Naive thymus-derived CD8-positive, alpha-beta T cell (primary cell): Measurements from ENCODE around the gene UCP3. TPM values are rescaled to one million over a fixed set of nuclear protein-coding genes. Genes with fewer than 3 reads are reported as not detected.
A peak's percentile ranks its signal among the peaks of the same experiment; 100 is the strongest.

Experiments used
- ATAC-seq, 2 donors: fragments of 150-1000 bp; cut with Tn5 transposase in 1 of 2; sonication (Bioruptor Pico), chemical (Tn5 transposase) in 1 of 2; 1 replicate in 1 of 2; 2 replicates in 1 of 2; pipeline ENCODE4 v1.10.0; 2021; ENCODE audit warnings: mild to moderate bottlenecking in 2 of 2, moderate library complexity in 2 of 2
- POLR2A ChIA-PET: fragments of 350-600 bp; sonication (Branson Sonifier 250); formaldehyde crosslinking; loops from one replicate; lab custom pipeline; 2021; ENCODE audit warnings: antibody characterized with exemption; lab: Charles Lee
- DNase-seq, 10 donors: peaks; one replicate each; pipeline versions ENCODE4 v3.0.0 to v3.0.0-alpha.2; 2020 to 2022
- H3K27ac Mint-ChIP-seq, 10 donors: one replicate each; pipeline ENCODE4 v1.8.0; 2020 to 2022; ENCODE audit warnings: mild to moderate bottlenecking in 10 of 10, mixed read lengths in 10 of 10, moderate library complexity in 4 of 10, inconsistent platforms in 1 of 10
- H3K27me3 Mint-ChIP-seq, 5 donors: one replicate each; pipeline ENCODE4 v1.8.0; 2021 to 2022; ENCODE audit warnings: mixed read lengths in 5 of 5
- H3K36me3 Mint-ChIP-seq, 3 donors: one replicate each; pipeline ENCODE4 v1.8.0; 2020 to 2022; ENCODE audit warnings: mixed read lengths in 3 of 3, mild to moderate bottlenecking in 2 of 3, inconsistent platforms in 1 of 3
- H3K4me1 Mint-ChIP-seq, 4 donors: one replicate each; pipeline ENCODE4 v1.8.0; 2021 to 2022; ENCODE audit warnings: mixed read lengths in 4 of 4
- H3K4me3 Mint-ChIP-seq, 10 donors: one replicate each; pipeline ENCODE4 v1.8.0; 2020 to 2022; ENCODE audit warnings: mild to moderate bottlenecking in 10 of 10, mixed read lengths in 10 of 10, moderate library complexity in 6 of 10, inconsistent platforms in 1 of 10
- H3K9me3 Mint-ChIP-seq, 9 donors: one replicate each; pipeline ENCODE4 v1.8.0; 2020 to 2022; ENCODE audit warnings: mixed read lengths in 9 of 9, mild to moderate bottlenecking in 3 of 9, inconsistent platforms in 1 of 9, moderate library complexity in 1 of 9
- polyA plus RNA-seq, 3 donors: library from polyadenylated mRNA; unstranded; fragments of 300-500 nt; fragmentation: Illumina TruSeq; gene quantifications; one replicate each; pipeline ENCODE4 v1.2.3, GENCODE V29; 2021
- total RNA-seq, 8 experiments: library from RNA in 2 of 8; stranded (reverse) in 2 of 8; gene quantifications; one replicate each; pipeline ENCODE4 v1.2.3 and lab custom pipeline; 2021 to 2026

UCP3 gene
- total and polyA plus RNA-seq, 5 experiments from 2014 or later: 0.50 to 7.5 (median 3.8) TPM; not detected in 1

- H3K4me1 Mint-ChIP-seq: peaks cover 26 to 59% (median 39%) of the 10 kb centered on the region in 4 donors
- peaks cover 0 to 2% (median 0%) of the 10 kb centered on the region in 9 donors for H3K9me3 Mint-ChIP-seq
- DNase-seq (peak; percentile 86 to 97 (median 92)), ATAC-seq (peak; percentile 70 to 75)
- peak overlapping the region; percentile 95 to 100 (median 99) for H3K4me3 Mint-ChIP-seq
- H3K27me3 Mint-ChIP-seq: no peaks in the 10 kb centered on the region
- POLR2A ChIA-PET: interaction anchor here (0.7 to 24.6 kb wide), 5 partner anchors 15 to 797 kb away, joined by 3 to 1033 read pairs (median 452); partner anchors contain the start of gene UCP3
- H3K36me3 Mint-ChIP-seq: peaks cover 28 to 45% (median 36%) of the 10 kb centered on the region in 3 donors
- H3K27ac Mint-ChIP-seq: peak overlapping the region; percentile 98 to 100 (median 100)
These were observed 25.7 kb downstream of the UCP3 start for GRCh38 chr11:73982990-73983740.

- Mint-ChIP-seq H3K36me3 (peaks cover 28 to 50% (median 39%) of the 10 kb centered on the region in 3 donors), H3K4me1 (peaks cover 26 to 65% (median 45%) of the 10 kb centered on the region in 4 donors), H3K27me3 (no peaks in the 10 kb centered on the region), H3K9me3 (peaks cover 0 to 2% (median 0%) of the 10 kb centered on the region in 9 donors), H3K27ac (peak within 1 kb of the TSS; percentile 98 to 100 (median 100)), H3K4me3 (peak within 1 kb of the TSS; percentile 95 to 100 (median 99))
- DNase-seq (peak in 9 of 10 donors; percentile 76 to 90 (median 80)), ATAC-seq (peak; percentile 55 to 60)
- POLR2A ChIA-PET: interaction anchor here (1.0 to 24.6 kb wide), 5 partner anchors 14 to 67 kb away, joined by 3 to 1033 read pairs (median 452); partner anchors contain the start of gene UCP3
These were observed 26.3 kb downstream of the UCP3 start, which contains the start of gene UCP2 for GRCh38 chr11:73982595-73982989. UCP2 (minus strand) TSS chr11:73982843; CDS start chr11:73978378, 4,465 bp downstream.

GRCh38 chr11:73981051-73981805, 27.7 kb downstream of the UCP3 start:
- POLR2A ChIA-PET: interaction anchor here (0.9 to 24.6 kb wide), 6 partner anchors 13 to 59 kb away, joined by 3 to 1033 read pairs (median 229); partner anchors contain the start of gene UCP3
- H3K27me3 Mint-ChIP-seq: no peaks in the 10 kb centered on the region

GRCh38 chr11:73980001-73980961, 28.6 kb downstream of the UCP3 start:
- DNase-seq: peak; percentile 56 to 96 (median 86)
- ATAC-seq: peak; percentile 59 to 68
- H3K27me3 Mint-ChIP-seq: no peaks in the 10 kb centered on the region
- H3K9me3 Mint-ChIP-seq: peaks cover 0 to 2% (median 0%) of the 10 kb centered on the region in 9 donors
- H3K4me3 Mint-ChIP-seq: peak overlapping the region; percentile 95 to 100 (median 99)
- peak overlapping the region; percentile 96 to 100 (median 100) for H3K27ac Mint-ChIP-seq
- H3K36me3 Mint-ChIP-seq: peaks cover 28 to 74% (median 60%) of the 10 kb centered on the region in 3 donors
- peaks cover 42 to 78% (median 67%) of the 10 kb centered on the region in 4 donors for H3K4me1 Mint-ChIP-seq
- POLR2A ChIA-PET: interaction anchor here (0.8 to 24.6 kb wide), 13 partner anchors 8 to 614 kb away, joined by 3 to 1033 read pairs (median 4); partner anchors contain the start of genes C2CD3, PPME1 and UCP3

More at GRCh38 chr11:73981051-73981805, 27.7 kb downstream of the UCP3 start:
- Mint-ChIP-seq H3K36me3 (peaks cover 28 to 64% (median 52%) of the 10 kb centered on the region in 3 donors), H3K9me3 (peaks cover 0 to 2% (median 0%) of the 10 kb centered on the region in 9 donors), H3K4me3 (peak overlapping the region; percentile 95 to 100 (median 99)), H3K27ac (peak overlapping the region; percentile 96 to 100 (median 100)), H3K4me1 (peaks cover 35 to 74% (median 57%) of the 10 kb centered on the region in 4 donors)
- no peak for DNase-seq
- no peak for ATAC-seq

- Mint-ChIP-seq H3K27me3 (no peaks in the 10 kb centered on the region), H3K4me1 (peaks cover 54 to 82% (median 75%) of the 10 kb centered on the region in 4 donors), H3K9me3 (peaks cover 0 to 2% (median 0%) of the 10 kb centered on the region in 9 donors), H3K36me3 (peaks cover 28 to 89% (median 69%) of the 10 kb centered on the region in 3 donors), H3K27ac (peak overlapping the region; percentile 96 to 100 (median 100)), H3K4me3 (peak overlapping the region; percentile 95 to 100 (median 99))
- ATAC-seq (no peak), DNase-seq (no peak)
- POLR2A ChIA-PET: interaction anchor here (0.8 to 24.6 kb wide), 5 partner anchors 10 to 192 kb away, joined by 3 to 1033 read pairs (median 452); partner anchors contain the start of genes C2CD3, PPME1 and UCP3
These were observed 30.3 kb downstream of the UCP3 start for GRCh38 chr11:73978576-73979086.

- H3K4me3 Mint-ChIP-seq: peak overlapping the region; percentile 95 to 100 (median 99)
- peak overlapping the region; percentile 96 to 100 (median 100) for H3K27ac Mint-ChIP-seq
- H3K4me1 Mint-ChIP-seq: peaks cover 51 to 85% (median 77%) of the 10 kb centered on the region in 4 donors
These were observed 30.9 kb downstream of the UCP3 start for GRCh38 chr11:73977856-73978519.

GRCh38 chr11:73976451-73977151, 32.3 kb downstream of the UCP3 start:
- Mint-ChIP-seq H3K36me3 (peaks cover 16 to 78% (median 64%) of the 10 kb centered on the region in 3 donors), H3K4me1 (peaks cover 52 to 97% (median 89%) of the 10 kb centered on the region in 4 donors), H3K27me3 (no peaks in the 10 kb centered on the region), H3K4me3 (peak overlapping the region; percentile 58 to 100 (median 72)), H3K9me3 (no peaks in the 10 kb centered on the region), H3K27ac (peak overlapping the region; percentile 87 to 100 (median 98))
- DNase-seq (no peak), ATAC-seq (no peak)
- POLR2A ChIA-PET: interaction anchor here (14.0 to 24.6 kb wide), 3 partner anchors 8 to 37 kb away, joined by 452 to 1033 read pairs (median 534); partner anchors contain the start of gene UCP3

More at GRCh38 chr11:73977856-73978519, 30.9 kb downstream of the UCP3 start:
- Mint-ChIP-seq H3K36me3 (peaks cover 27 to 88% (median 69%) of the 10 kb centered on the region in 3 donors), H3K9me3 (peaks cover 0 to 2% (median 0%) of the 10 kb centered on the region in 9 donors), H3K27me3 (no peaks in the 10 kb centered on the region)
- POLR2A ChIA-PET: interaction anchor here (14.0 to 24.6 kb wide), 3 partner anchors 9 to 36 kb away, joined by 452 to 1033 read pairs (median 534); partner anchors contain the start of gene UCP3
- ATAC-seq (no peak), DNase-seq (no peak)

- no peaks in the 10 kb centered on the region for H3K27me3 Mint-ChIP-seq
- peak overlapping the region; percentile 89 to 100 (median 98) for H3K27ac Mint-ChIP-seq
- H3K9me3 Mint-ChIP-seq: no peaks in the 10 kb centered on the region
- ATAC-seq: no peak
- DNase-seq: no peak
- peak overlapping the region; percentile 24 to 95 (median 62) for H3K4me3 Mint-ChIP-seq
- peaks cover 54 to 98% (median 95%) of the 10 kb centered on the region in 4 donors for H3K4me1 Mint-ChIP-seq
- POLR2A ChIA-PET: interaction anchor here (14.0 to 24.6 kb wide), 3 partner anchors 7 to 39 kb away, joined by 452 to 1033 read pairs (median 534); partner anchors contain the start of gene UCP3
- H3K36me3 Mint-ChIP-seq: peaks cover 4 to 66% (median 52%) of the 10 kb centered on the region in 3 donors
These were observed 33.5 kb downstream of the UCP3 start for GRCh38 chr11:73975479-73975757.

GRCh38 chr11:73974604-73975478, 34.0 kb downstream of the UCP3 start:
- peaks cover 4 to 60% (median 46%) of the 10 kb centered on the region in 3 donors for H3K36me3 Mint-ChIP-seq
- H3K4me3 Mint-ChIP-seq: peak overlapping the region; percentile 60 to 95 (median 78)
- H3K27me3 Mint-ChIP-seq: no peaks in the 10 kb centered on the region
- DNase-seq: no peak
- H3K4me1 Mint-ChIP-seq: peaks cover 58 to 98% (median 95%) of the 10 kb centered on the region in 4 donors
- ATAC-seq: no peak
- POLR2A ChIA-PET: interaction anchor here (1.2 to 24.6 kb wide), 6 partner anchors 6 to 196 kb away, joined by 4 to 1033 read pairs (median 493); partner anchors contain the start of genes C2CD3, PPME1, UCP2 and UCP3
- H3K9me3 Mint-ChIP-seq: no peaks in the 10 kb centered on the region
- H3K27ac Mint-ChIP-seq: peak overlapping the region; percentile 94 to 100 (median 98)
